ENCODE results near the gene ERMN. TPM values are rescaled to one million over a fixed set of nuclear protein-coding genes. Genes with fewer than 3 reads are reported as not detected.

ERMN gene
- total RNA-seq, 1 donor, result 1.4 TPM

GRCh38 chr2:157364257-157364974, 38.8 kb upstream of the ERMN start:
- Histone ChIP-seq H2AFZ (ENCODE audit: low read length) (no peak overlapping the region), H3K4me3 (ENCODE audit: insufficient read depth, low read length) (no peak overlapping the region), H3K36me3 (ENCODE audit: insufficient read depth, low read length) (no peaks in the 10 kb centered on the region), H3K4me2 (ENCODE audit: insufficient read depth, low read length) (no peak overlapping the region), H3K27ac (ENCODE audit: low read depth, low read length) (peak overlapping the region; percentile 37), H3K79me2 (ENCODE audit: insufficient read depth, low read length) (no peaks in the 10 kb centered on the region), H3K4me1 (ENCODE audit: insufficient read depth, low read length) (peaks cover 11% of the 10 kb centered on the region), H3K9me3 (ENCODE audit: low read depth, low read length) (no peaks in the 10 kb centered on the region), H4K20me1 (ENCODE audit: insufficient read depth, low read length) (no peaks in the 10 kb centered on the region), H3K27me3 (ENCODE audit: insufficient read depth, low read length) (no peaks in the 10 kb centered on the region)
- no peak for TF ChIP-seq CTCF (IDR thresholded peaks at IDR 0.05; ENCODE audit: extremely low read depth, low read depth, low read length)
- DNase-seq (ENCODE audit: insufficient read length, low spot score, missing footprints), result peak; percentile 22

- H4K20me1 ChIP-seq (ENCODE audit: insufficient read depth, low read length), result no peaks in the 10 kb centered on the region
- peaks cover 11% of the 10 kb centered on the region for H3K4me1 ChIP-seq (ENCODE audit: insufficient read depth, low read length)
- H2AFZ ChIP-seq (ENCODE audit: low read length), result no peak overlapping the region
- no peaks in the 10 kb centered on the region for H3K27me3 ChIP-seq (ENCODE audit: insufficient read depth, low read length)
- H3K4me3 ChIP-seq (ENCODE audit: insufficient read depth, low read length), result no peak overlapping the region
- no peaks in the 10 kb centered on the region for H3K36me3 ChIP-seq (ENCODE audit: insufficient read depth, low read length)
- no peak overlapping the region for H3K4me2 ChIP-seq (ENCODE audit: insufficient read depth, low read length)
- H3K9me3 ChIP-seq (ENCODE audit: low read depth, low read length), result no peaks in the 10 kb centered on the region
- no peak for TF ChIP-seq CTCF (IDR thresholded peaks at IDR 0.05; ENCODE audit: extremely low read depth, low read depth, low read length)
- H3K79me2 ChIP-seq (ENCODE audit: insufficient read depth, low read length), result no peaks in the 10 kb centered on the region
- DNase-seq (ENCODE audit: insufficient read length, low spot score, missing footprints), result peak; percentile 32
- peak overlapping the region; percentile 36 for H3K27ac ChIP-seq (ENCODE audit: low read depth, low read length)
Observed at GRCh38 chr2:157363612-157364101, 38.0 kb upstream of the ERMN start.

- no peaks in the 10 kb centered on the region for H3K27me3 ChIP-seq (ENCODE audit: insufficient read depth, low read length)
- no peak overlapping the region for H2AFZ ChIP-seq (ENCODE audit: low read length)
- no peaks in the 10 kb centered on the region for H3K79me2 ChIP-seq (ENCODE audit: insufficient read depth, low read length)
- no peaks in the 10 kb centered on the region for H3K36me3 ChIP-seq (ENCODE audit: insufficient read depth, low read length)
- no peak overlapping the region for H3K4me2 ChIP-seq (ENCODE audit: insufficient read depth, low read length)
- no peak overlapping the region for H3K4me3 ChIP-seq (ENCODE audit: insufficient read depth, low read length)
- no peak for TF ChIP-seq CTCF (IDR thresholded peaks at IDR 0.05; ENCODE audit: extremely low read depth, low read depth, low read length)
- DNase-seq (ENCODE audit: insufficient read length, low spot score, missing footprints), result no peak
- H3K9me3 ChIP-seq (ENCODE audit: low read depth, low read length), result no peaks in the 10 kb centered on the region
- peaks cover 11% of the 10 kb centered on the region for H3K4me1 ChIP-seq (ENCODE audit: insufficient read depth, low read length)
- H3K27ac ChIP-seq (ENCODE audit: low read depth, low read length), result no peak overlapping the region
- H4K20me1 ChIP-seq (ENCODE audit: insufficient read depth, low read length), result no peaks in the 10 kb centered on the region
Observed at GRCh38 chr2:157362627-157363026, 37.0 kb upstream of the ERMN start.

GRCh38 chr2:157361526-157361925, 35.9 kb upstream of the ERMN start:
- no peaks in the 10 kb centered on the region for H3K36me3 ChIP-seq (ENCODE audit: insufficient read depth, low read length)
- no peaks in the 10 kb centered on the region for H3K79me2 ChIP-seq (ENCODE audit: insufficient read depth, low read length)
- no peak for TF ChIP-seq CTCF (IDR thresholded peaks at IDR 0.05; ENCODE audit: extremely low read depth, low read depth, low read length)
- no peak overlapping the region for H3K27ac ChIP-seq (ENCODE audit: low read depth, low read length)
- no peaks in the 10 kb centered on the region for H3K27me3 ChIP-seq (ENCODE audit: insufficient read depth, low read length)
- no peak for DNase-seq (ENCODE audit: insufficient read length, low spot score, missing footprints)
- H2AFZ ChIP-seq (ENCODE audit: low read length), result no peak overlapping the region
- no peaks in the 10 kb centered on the region for H3K9me3 ChIP-seq (ENCODE audit: low read depth, low read length)
- no peak overlapping the region for H3K4me3 ChIP-seq (ENCODE audit: insufficient read depth, low read length)
- no peaks in the 10 kb centered on the region for H4K20me1 ChIP-seq (ENCODE audit: insufficient read depth, low read length)
- peaks cover 11% of the 10 kb centered on the region for H3K4me1 ChIP-seq (ENCODE audit: insufficient read depth, low read length)
- H3K4me2 ChIP-seq (ENCODE audit: insufficient read depth, low read length), result no peak overlapping the region
